HG03103 (cell line): ENCODE measurements around the gene TUBD1.

Source experiments
- ATAC-seq: cut with Tn5 transposase; IDR thresholded peaks from one replicate; pipeline ENCODE4 v1.9.1; 2021; ENCODE audit warnings: low read depth; ENCODE audit not compliant: unreplicated experiment

TUBD1 gene

DNA sequence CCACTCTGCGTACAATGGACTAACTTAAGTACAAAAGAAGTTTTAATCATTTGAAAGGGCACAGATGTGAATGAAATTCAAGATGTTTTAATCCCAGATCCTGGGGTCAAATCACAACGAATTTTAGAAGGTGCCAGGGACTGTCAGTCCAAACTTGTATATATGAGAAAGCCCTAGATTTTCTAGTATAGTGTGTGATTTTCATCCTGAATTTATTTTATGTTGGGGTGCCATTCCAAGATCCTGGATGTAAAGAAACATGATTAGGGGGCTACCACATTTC lies 64.3 kb downstream of the TUBD1 start:
- no peak for ATAC-seq

DNA sequence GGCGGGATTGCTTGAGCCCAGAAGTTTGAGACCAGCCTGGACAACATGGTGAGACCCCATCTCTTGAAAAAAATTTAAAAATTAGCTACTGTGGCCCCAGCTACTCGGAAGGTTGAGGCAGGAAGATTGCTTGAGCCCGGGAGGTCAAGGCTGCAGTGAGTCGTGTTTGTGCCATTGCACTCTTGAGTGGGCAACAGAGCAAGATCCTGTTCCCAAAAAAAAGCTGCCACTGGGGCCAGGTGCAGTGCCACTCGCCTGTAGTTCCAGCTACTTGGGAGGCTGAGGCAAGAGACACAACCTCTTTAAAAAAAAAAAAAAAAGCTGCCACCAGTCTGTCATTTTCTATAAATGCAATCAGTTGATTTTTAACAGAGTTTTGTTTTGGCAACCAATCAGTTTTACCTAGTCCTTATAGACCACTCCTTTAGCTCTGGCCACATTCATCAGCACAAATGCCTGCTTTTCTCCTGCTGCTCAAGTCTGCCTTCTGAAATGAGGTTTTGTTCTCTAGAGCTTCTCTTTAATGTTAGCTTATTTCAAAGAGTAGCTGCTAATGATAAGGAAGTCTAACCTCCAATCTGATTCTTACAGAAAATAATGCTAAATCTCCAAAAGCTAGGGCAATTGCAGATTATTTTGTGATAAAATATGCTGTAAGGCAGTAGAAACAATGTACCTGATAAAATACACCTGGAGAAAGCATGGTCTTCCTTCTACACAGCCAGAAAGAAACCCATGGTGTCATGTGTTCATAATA lies 64.8 kb downstream of the TUBD1 start:
- no peak for ATAC-seq

DNA sequence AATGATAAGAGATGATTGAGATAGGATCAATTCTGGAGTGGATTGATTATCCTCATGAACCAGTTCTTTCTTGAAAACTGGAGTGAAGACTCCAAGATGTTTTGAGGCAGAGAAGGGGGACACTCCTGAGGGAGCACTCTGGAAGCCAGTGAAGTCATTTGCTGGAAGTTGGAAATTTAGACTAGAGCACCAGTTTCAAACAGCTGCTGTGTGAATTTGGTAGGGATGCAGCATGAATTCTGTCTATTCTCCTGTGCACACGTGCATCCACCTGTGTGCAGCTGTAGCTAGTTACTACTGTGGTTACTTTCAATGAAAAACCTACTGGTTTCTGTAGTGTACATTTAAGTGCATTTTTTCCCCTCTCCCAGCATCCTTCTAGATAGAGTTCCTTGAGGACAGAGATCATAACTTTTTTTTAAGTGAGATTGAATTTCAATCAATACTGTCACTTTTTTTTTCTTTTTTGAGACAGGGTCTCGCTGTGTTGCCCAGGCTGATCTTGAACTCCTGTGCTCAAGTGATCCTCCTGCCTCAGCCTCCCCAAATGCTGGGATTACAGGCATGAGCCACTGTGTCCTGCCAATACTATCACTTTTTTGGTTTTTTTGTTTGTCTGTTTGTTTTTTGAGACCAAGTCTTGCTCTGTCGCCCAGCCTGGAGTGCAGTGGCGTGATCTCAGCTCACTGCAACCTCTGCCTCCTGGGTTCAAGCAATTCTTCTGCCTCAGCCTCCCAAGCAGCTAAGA lies 65.9 kb downstream of the TUBD1 start:
- ATAC-seq, result no peak

DNA sequence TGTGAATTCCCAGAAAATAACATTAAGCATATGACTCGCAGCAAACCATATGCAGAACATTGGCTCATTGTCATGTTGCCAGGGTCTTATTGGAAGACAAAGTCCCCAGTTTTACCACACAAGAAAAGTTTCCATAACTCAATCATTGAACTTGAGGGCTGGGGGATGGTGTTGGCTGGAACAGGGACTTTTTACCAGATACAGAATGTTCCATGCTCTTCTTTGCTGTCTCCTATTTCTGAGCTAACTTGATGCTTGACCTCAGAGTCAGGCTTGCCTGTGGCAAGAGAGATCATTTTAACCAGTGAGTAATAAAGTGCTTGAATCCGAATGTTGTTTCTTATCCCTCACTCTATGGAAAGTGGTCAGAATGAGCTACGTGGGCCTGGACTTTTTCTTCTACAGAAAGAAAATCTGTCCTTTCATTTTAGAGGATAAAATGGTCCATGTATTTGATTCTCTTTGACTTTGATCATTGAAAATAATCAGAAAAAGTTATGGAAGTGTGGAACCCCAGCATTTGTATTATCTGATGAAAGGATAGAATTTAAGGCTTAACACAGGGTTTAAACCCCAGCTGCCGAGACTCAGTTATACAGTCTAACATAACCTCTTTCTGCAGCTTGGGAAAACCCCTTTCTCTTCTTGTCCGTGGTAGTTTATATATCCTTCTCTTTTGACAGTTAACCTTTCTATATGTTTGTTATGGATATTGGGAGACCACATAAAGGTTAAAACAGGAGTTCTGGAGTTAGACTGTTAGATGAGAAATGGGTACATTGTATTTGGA lies 67.0 kb downstream of the TUBD1 start:
- ATAC-seq, result no peak

DNA sequence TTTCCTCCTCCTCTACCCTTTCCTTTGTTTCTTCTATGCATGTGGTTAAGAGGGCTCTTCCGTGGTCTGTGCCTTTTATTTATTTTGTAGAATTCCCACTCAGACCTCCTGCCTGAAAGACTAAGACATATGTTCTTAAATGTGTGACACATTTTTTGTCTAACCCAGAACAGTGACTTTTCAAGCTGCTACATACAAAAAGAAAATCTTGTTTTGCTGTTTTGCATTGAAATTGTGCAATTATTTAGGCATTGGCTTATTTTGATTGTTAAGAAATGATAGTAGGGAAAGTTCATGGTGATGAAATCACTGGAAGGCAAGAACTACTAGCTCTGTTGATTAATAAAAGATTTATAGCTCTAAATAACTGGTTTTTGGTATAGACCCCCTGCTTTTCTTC lies 76.8 kb downstream of the TUBD1 start:
- ATAC-seq, result no peak

DNA sequence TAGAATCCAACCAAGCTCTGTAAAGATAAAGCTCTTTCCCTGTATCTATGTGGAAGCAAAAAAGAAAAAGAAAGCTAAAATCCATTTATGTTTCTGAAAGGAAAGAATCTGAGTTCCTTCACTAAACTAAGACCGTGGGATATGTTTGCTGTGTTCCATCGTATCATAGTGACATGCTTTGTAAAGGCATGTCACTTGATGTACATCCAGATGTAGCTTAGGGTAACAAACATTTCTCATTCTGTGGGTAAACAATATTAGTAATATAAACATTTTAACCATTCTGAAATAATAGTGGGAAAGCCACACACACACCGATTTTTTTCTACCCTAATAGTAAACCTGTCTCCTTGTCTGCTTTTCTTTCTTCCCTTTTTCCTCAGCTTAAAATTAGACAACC lies 78.1 kb downstream of the TUBD1 start:
- no peak for ATAC-seq

DNA sequence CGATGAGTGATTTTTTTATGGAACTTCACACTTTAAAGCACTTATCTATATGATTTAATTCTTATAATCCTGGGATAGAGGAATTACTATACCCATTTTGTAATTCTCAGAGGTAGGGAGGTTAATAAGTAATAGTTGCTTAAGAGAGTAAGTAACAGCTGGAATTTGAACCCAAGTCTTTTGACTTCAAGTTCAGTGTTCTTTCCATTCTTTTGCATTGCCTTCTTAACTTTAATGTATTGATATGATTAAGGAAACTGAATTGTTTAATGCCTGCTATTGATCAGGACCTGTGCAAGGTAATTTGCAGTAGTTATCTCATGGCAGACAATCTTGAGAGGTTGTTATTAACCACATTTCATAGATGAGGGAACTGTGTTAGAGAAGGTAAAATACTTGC lies 78.5 kb downstream of the TUBD1 start:
- ATAC-seq, result no peak

DNA sequence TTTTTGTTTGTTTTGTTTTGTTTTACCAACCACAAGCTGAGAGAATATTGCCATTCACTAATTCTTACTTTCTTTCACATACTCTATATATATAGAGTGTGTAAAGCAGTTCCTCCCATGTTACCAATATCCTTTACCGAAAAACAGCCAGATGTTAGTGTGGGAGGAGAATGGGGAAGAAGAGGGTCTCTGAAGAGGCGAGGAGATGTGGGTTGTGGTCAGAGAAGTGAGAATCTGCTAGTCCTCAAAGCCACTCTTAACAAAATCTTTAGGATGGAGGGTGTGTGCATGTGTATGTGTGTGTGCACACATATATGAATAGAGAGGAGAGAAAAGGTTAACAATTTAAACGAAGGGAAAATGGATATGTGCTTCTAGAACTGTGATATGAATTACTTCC lies 80.6 kb downstream of the TUBD1 start:
- ATAC-seq, result no peak

DNA sequence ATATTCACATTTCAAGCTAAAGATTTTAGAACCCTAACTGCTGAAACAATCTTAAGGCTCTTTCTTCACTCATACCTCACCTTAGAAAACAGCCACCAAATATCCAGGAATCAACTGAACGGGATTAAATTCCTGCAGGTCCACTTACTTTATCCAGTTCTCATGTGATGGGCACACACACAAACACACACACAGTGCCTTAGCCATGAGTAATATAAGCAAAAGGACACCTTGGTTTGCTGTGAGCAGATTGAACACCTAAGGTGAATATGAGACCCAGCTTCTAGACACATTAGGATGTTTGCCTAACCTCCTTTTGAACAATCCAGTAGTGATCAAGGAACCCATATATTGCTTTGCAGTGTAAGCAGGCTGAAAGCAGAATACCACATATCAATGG lies 81.5 kb downstream of the TUBD1 start:
- no peak for ATAC-seq

DNA sequence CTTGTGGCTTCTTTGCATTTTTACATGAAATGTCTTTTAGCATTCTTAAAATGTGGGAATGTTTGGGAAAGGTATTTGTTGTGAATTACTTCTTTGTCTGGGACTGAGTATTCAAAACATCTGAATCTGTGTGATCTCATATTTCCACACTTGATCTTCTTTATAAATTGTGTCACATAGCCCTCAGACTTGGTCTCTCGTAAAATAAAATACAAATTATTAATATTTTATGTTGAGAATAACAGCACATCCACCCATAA lies 81.9 kb downstream of the TUBD1 start:
- ATAC-seq, result no peak
